Progenitor cell of endocrine pancreas (in vitro differentiated cells): ENCODE results near the gene KDM5A. TPM values are rescaled to one million over a fixed set of nuclear protein-coding genes. Genes with fewer than 3 reads are reported as not detected.
"Not testable (repeated sequence)": the region's sequence is repeated elsewhere in the genome, so short reads cannot be mapped to it uniquely, and the experiment has no call there.

Experiments used
- DNase-seq: peaks from one replicate; pipeline ENCODE4 v3.0.0; 2021; ENCODE audit warnings: low spot score; ENCODE audit not compliant: unreplicated experiment
- H3K27ac Mint-ChIP-seq: 2 replicates; pipeline ENCODE4 v1.8.0; 2021; ENCODE audit warnings: mild to moderate bottlenecking, moderate library complexity, mixed read lengths
- H3K27me3 Mint-ChIP-seq: 2 replicates; pipeline ENCODE4 v1.8.0; 2021; ENCODE audit warnings: mixed read lengths
- H3K36me3 Mint-ChIP-seq: 2 replicates; pipeline ENCODE4 v1.8.0; 2022; ENCODE audit warnings: mixed read lengths; ENCODE audit not compliant: insufficient read depth
- H3K4me1 Mint-ChIP-seq: 2 replicates; pipeline ENCODE4 v1.8.0; 2021; ENCODE audit warnings: low read depth, mixed read lengths
- H3K4me3 Mint-ChIP-seq: 2 replicates; pipeline ENCODE4 v1.8.0; 2021; ENCODE audit warnings: low read depth, mild to moderate bottlenecking, moderate library complexity, mixed read lengths
- H3K9me3 Mint-ChIP-seq: 2 replicates; pipeline ENCODE4 v1.8.0; 2021; ENCODE audit warnings: low read depth, mixed read lengths
- CTCF ChIP-seq: fragments of 200-600 bp; sonication (generic); IDR thresholded peaks from one replicate; pipeline ENCODE4 v1.5.0; 2021; ENCODE audit warnings: antibody characterized with exemption, mild to moderate bottlenecking; ENCODE audit not compliant: unreplicated experiment
- total RNA-seq: library from RNA; stranded (reverse); gene quantifications from 2 replicates; pipeline ENCODE4 v1.2.1, GENCODE V29; 2021

The KDM5A gene
- total RNA-seq, 1 donor from 2014 or later: 137 TPM

GRCh38 chr12:356276-356988, 32.7 kb downstream of the KDM5A start:
- Mint-ChIP-seq H3K4me1 (no peaks in the 10 kb centered on the region), H3K4me3 (no peak overlapping the region), H3K9me3 (peaks cover 12% of the 10 kb centered on the region), H3K36me3 (peaks cover 70% of the 10 kb centered on the region), H3K27me3 (no peaks in the 10 kb centered on the region), H3K27ac (no peak overlapping the region)
- no peak for DNase-seq
- no peak for TF ChIP-seq CTCF

GRCh38 chr12:351197-351596, 37.9 kb downstream of the KDM5A start:
- H3K27ac Mint-ChIP-seq, H3K4me1 Mint-ChIP-seq, H3K27me3 Mint-ChIP-seq, DNase-seq, H3K4me3 Mint-ChIP-seq: not testable (repeated sequence)
- peaks cover 12% of the 10 kb centered on the region for H3K9me3 Mint-ChIP-seq
- peaks cover 74% of the 10 kb centered on the region for H3K36me3 Mint-ChIP-seq

GRCh38 chr12:349625-350024, 39.5 kb downstream of the KDM5A start:
- Mint-ChIP-seq H3K36me3 (peaks cover 75% of the 10 kb centered on the region), H3K9me3 (peaks cover 12% of the 10 kb centered on the region)
- not testable (repeated sequence) for H3K27ac Mint-ChIP-seq, H3K4me1 Mint-ChIP-seq, H3K27me3 Mint-ChIP-seq, H3K4me3 Mint-ChIP-seq, DNase-seq

- not testable (repeated sequence) for H3K27ac Mint-ChIP-seq, H3K9me3 Mint-ChIP-seq, H3K4me3 Mint-ChIP-seq, H3K27me3 Mint-ChIP-seq
- peaks cover 68% of the 10 kb centered on the region for H3K36me3 Mint-ChIP-seq
- peaks cover 13% of the 10 kb centered on the region for H3K4me1 Mint-ChIP-seq
- DNase-seq: peak; percentile 17
These were observed 46.1 kb downstream of the KDM5A start for GRCh38 chr12:343036-343435.

- Mint-ChIP-seq H3K36me3 (peaks cover 49% of the 10 kb centered on the region), H3K4me3 (no peak overlapping the region), H3K27me3 (no peaks in the 10 kb centered on the region), H3K27ac (peak overlapping the region; percentile 42), H3K9me3 (no peaks in the 10 kb centered on the region), H3K4me1 (no peaks in the 10 kb centered on the region)
- no peak for TF ChIP-seq CTCF
- DNase-seq: no peak
These were observed 52.1 kb downstream of the KDM5A start for GRCh38 chr12:337039-337438.

- Mint-ChIP-seq H3K36me3 (peaks cover 42% of the 10 kb centered on the region), H3K27me3 (no peaks in the 10 kb centered on the region), H3K4me3 (no peak overlapping the region), H3K4me1 (no peaks in the 10 kb centered on the region), H3K9me3 (no peaks in the 10 kb centered on the region), H3K27ac (no peak overlapping the region)
- TF ChIP-seq CTCF: no peak
- no peak for DNase-seq
These were observed 55.0 kb downstream of the KDM5A start for GRCh38 chr12:334125-334524.

- Mint-ChIP-seq H3K27ac (no peak overlapping the region), H3K4me3 (no peak overlapping the region), H3K27me3 (no peaks in the 10 kb centered on the region), H3K36me3 (peaks cover 40% of the 10 kb centered on the region), H3K9me3 (no peaks in the 10 kb centered on the region), H3K4me1 (no peaks in the 10 kb centered on the region)
- no peak for TF ChIP-seq CTCF
- no peak for DNase-seq
These were observed 56.4 kb downstream of the KDM5A start for GRCh38 chr12:332581-333205.
